Left lobe of liver (tissue), 2 donors: ENCODE results near the gene KCNK4. TPM values are rescaled to one million over a fixed set of nuclear protein-coding genes. Genes with fewer than 3 reads are reported as not detected.
"Not testable (repeated sequence)": the region's sequence is repeated elsewhere in the genome, so short reads cannot be mapped to it uniquely, and the experiment has no call there.

ENCODE experiments used
- ATAC-seq: fragments of 200-7000 bp; cut with Tn5 transposase; one replicate; pipeline ENCODE4 v1.9.1; 2020; ENCODE audit warnings: mild to moderate bottlenecking, moderate library complexity
- DNase-seq: peaks from one replicate; pipeline ENCODE4 v3.0.0-alpha.2; 2020; ENCODE audit warnings: low spot score
- total RNA-seq: library from RNA; stranded (reverse); gene quantifications from one replicate; pipeline ENCODE4 v1.2.1, GENCODE V29; 2021
- donor health status: DM: no; HTN: no; CAD: no; lungs with moderate emphysema.
- donor health status: DM: no; HTN: yes; CAD: no.

Gene KCNK4
- total RNA-seq, 1 donor from 2014 or later, result not detected

- ATAC-seq, result no peak
- DNase-seq, result peak; percentile 56
Measured at GRCh38 chr11:64318766-64319761, 28.0 kb downstream of the KCNK4 start.

GRCh38 chr11:64320556-64320955 is 29.5 kb downstream of the KCNK4 start:
- ATAC-seq (no peak), DNase-seq (no peak)

- ATAC-seq, result no peak
- DNase-seq, result no peak
Measured at GRCh38 chr11:64321026-64321425, 29.9 kb downstream of the KCNK4 start.

- peak; percentile 42 for DNase-seq
- no peak for ATAC-seq
Measured at GRCh38 chr11:64321533-64321932, 30.4 kb downstream of the KCNK4 start.

GRCh38 chr11:64322925-64323260 is 31.8 kb downstream of the KCNK4 start:
- ATAC-seq, result no peak
- DNase-seq, result peak; percentile 40

- DNase-seq, result peak; percentile 41
- ATAC-seq, result no peak
Measured at GRCh38 chr11:64323373-64323772, 32.3 kb downstream of the KCNK4 start.

GRCh38 chr11:64323984-64324383 is 32.9 kb downstream of the KCNK4 start:
- DNase-seq, ATAC-seq: not testable (repeated sequence)

GRCh38 chr11:64324692-64325469 is 33.8 kb downstream of the KCNK4 start:
- no peak for DNase-seq
- no peak for ATAC-seq

GRCh38 chr11:64327375-64327774 is 36.3 kb downstream of the KCNK4 start:
- no peak for ATAC-seq
- DNase-seq, result no peak

- DNase-seq (no peak), ATAC-seq (no peak)
Measured at GRCh38 chr11:64327993-64328392, 36.9 kb downstream of the KCNK4 start.

- DNase-seq, result no peak
- no peak for ATAC-seq
Measured at GRCh38 chr11:64330888-64331287, 39.8 kb downstream of the KCNK4 start.

- DNase-seq (no peak), ATAC-seq (peak; percentile 67)
Measured at GRCh38 chr11:64331569-64332371, 40.7 kb downstream of the KCNK4 start.

GRCh38 chr11:64333556-64333955 is 42.5 kb downstream of the KCNK4 start:
- DNase-seq, result no peak
- no peak for ATAC-seq

- no peak for DNase-seq
- no peak for ATAC-seq
Measured at GRCh38 chr11:64334764-64335735, 43.9 kb downstream of the KCNK4 start.

GRCh38 chr11:64337538-64338249 is 46.6 kb downstream of the KCNK4 start:
- no peak for ATAC-seq
- no peak for DNase-seq

GRCh38 chr11:64338716-64339115 is 47.6 kb downstream of the KCNK4 start:
- no peak for ATAC-seq
- DNase-seq, result no peak

- ATAC-seq, result no peak
- DNase-seq, result no peak
Measured at GRCh38 chr11:64339286-64339685, 48.2 kb downstream of the KCNK4 start.

- ATAC-seq (no peak), DNase-seq (no peak)
Measured at GRCh38 chr11:64339754-64340408, 48.8 kb downstream of the KCNK4 start, which contains the start of gene CCDC88B. Gene CCDC88B, plus strand, starts transcription at chr11:64340204. Its CDS starts 63 bp downstream, at chr11:64340267.
